Measurements from ENCODE around the gene ARAP1.

ARAP1 gene

DNA sequence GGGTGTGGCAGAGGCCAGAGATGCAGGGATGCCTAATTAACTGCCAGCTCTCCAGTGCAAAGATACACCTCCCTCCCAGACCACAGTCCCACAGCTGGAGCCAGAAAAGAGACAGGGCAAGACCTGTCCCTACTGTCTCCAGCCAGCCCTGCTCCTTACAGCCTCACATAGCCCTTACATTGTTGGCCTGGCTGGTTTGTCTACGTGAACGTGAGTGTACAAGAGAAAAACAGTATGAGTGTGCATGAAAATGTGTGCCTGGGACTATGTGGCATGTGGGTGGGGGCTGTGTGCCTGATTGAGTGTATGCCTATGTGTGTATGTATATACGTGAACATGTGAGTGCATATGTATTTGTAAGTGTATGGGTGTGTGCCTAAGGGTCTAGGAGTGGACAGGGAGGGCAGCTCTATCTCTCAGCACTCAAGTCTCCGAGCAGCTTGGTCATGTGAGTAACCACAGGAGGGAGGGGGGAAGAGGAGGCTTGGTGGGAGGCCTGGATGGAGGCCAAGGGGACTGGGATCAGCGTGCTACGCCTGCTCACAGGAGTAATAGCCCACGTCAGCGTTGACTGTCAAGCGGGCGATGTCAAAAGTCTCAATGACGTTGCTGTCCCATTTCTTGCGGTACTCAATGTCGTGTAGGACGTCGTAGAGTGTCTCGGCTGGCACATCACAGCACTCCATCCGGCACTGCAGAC lies 6.6 kb upstream of the ARAP1 start:
- no peak overlapping the region for H3K27ac ChIP-seq
- no peaks in the 10 kb centered on the region for H3K27me3 ChIP-seq (ENCODE audit: insufficient read depth, low read depth)
- no peak overlapping the region for H3K9ac ChIP-seq
- TF ChIP-seq, protein P1, sequence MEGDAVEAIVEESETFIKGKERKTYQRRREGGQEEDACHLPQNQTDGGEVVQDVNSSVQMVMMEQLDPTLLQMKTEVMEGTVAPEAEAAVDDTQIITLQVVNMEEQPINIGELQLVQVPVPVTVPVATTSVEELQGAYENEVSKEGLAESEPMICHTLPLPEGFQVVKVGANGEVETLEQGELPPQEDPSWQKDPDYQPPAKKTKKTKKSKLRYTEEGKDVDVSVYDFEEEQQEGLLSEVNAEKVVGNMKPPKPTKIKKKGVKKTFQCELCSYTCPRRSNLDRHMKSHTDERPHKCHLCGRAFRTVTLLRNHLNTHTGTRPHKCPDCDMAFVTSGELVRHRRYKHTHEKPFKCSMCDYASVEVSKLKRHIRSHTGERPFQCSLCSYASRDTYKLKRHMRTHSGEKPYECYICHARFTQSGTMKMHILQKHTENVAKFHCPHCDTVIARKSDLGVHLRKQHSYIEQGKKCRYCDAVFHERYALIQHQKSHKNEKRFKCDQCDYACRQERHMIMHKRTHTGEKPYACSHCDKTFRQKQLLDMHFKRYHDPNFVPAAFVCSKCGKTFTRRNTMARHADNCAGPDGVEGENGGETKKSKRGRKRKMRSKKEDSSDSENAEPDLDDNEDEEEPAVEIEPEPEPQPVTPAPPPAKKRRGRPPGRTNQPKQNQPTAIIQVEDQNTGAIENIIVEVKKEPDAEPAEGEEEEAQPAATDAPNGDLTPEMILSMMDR (conservative IDR thresholded peaks at IDR 0.05; ENCODE audit: low read depth, low read length) = no peak
- H4K20me1 ChIP-seq (ENCODE audit: insufficient read depth) = no peaks in the 10 kb centered on the region
- H3K36me3 ChIP-seq (ENCODE audit: insufficient read depth) = no peaks in the 10 kb centered on the region
- peaks cover 12% of the 10 kb centered on the region for H3K4me1 ChIP-seq (ENCODE audit: low read depth, poor library complexity, severe bottlenecking)
- no peak overlapping the region for H3K4me2 ChIP-seq
- H3K79me2 ChIP-seq (ENCODE audit: insufficient read depth, low read depth) = no peaks in the 10 kb centered on the region
- no peak overlapping the region for H3K4me3 ChIP-seq (IDR thresholded peaks at IDR 0.05; ENCODE audit: insufficient read depth, low read depth, low read length)
- no peak overlapping the region for H2AFZ ChIP-seq (ENCODE audit: low read depth)

DNA sequence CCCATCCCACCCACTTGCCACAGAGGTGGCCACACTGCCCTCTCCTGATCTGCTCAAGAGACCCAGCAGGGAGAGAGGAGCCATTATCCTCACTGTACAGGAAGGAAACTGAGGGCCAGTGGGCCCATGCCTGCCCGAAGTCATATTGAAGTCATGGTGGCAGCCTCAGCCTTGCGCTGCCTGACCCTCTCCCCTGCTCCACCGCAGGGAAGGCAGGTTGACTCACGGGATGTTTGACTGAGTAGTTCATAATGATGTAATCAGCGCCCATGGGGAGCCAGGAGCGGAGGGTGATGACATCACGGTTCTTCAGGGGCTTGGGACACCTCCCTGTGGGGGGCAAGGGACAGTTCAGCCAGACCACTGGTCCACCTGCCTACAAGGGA lies 6.1 kb upstream of the ARAP1 start:
- no peaks in the 10 kb centered on the region for H3K79me2 ChIP-seq (ENCODE audit: insufficient read depth, low read depth)
- no peak overlapping the region for H2AFZ ChIP-seq (ENCODE audit: low read depth)
- no peak overlapping the region for H3K4me3 ChIP-seq (IDR thresholded peaks at IDR 0.05; ENCODE audit: insufficient read depth, low read depth, low read length)
- TF ChIP-seq, protein P1 (conservative IDR thresholded peaks at IDR 0.05; ENCODE audit: low read depth, low read length) = no peak
- no peak overlapping the region for H3K27ac ChIP-seq
- H3K9ac ChIP-seq = no peak overlapping the region
- no peak overlapping the region for H3K4me2 ChIP-seq
- H4K20me1 ChIP-seq (ENCODE audit: insufficient read depth) = no peaks in the 10 kb centered on the region
- no peaks in the 10 kb centered on the region for H3K27me3 ChIP-seq (ENCODE audit: insufficient read depth, low read depth)
- no peaks in the 10 kb centered on the region for H3K36me3 ChIP-seq (ENCODE audit: insufficient read depth)
- peaks cover 10% of the 10 kb centered on the region for H3K4me1 ChIP-seq (ENCODE audit: low read depth, poor library complexity, severe bottlenecking)

DNA sequence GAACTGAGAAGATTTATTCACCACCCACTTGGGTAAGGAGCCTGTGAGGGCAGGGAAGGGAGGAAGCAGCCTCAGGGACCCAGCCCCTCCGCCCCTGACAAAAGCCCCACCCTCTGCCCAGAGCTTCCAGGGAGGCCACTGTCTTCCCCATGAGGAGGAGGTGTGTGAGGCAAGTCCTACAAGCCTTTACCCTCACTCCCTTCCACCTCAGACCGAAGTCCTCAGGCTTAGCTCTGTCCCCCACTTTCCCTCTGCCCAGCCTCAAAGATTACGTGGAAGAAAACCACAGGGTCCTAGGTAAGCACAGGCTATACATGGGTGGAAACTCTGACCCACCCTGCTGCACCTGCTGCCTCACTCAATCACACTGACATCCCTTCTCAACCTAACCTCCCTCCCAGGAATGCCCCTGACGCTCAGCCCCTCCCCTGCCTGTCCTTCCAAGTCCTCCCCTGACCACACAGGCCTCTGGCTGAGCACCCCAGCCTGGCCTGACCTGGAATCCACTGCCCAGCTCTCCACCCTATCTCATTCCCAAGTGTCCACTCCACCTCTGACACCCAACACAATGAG lies 3.6 kb upstream of the ARAP1 start:
- Histone ChIP-seq H3K4me2 (no peak overlapping the region), H2AFZ (ENCODE audit: low read depth) (no peak overlapping the region), H4K20me1 (ENCODE audit: insufficient read depth) (no peaks in the 10 kb centered on the region), H3K4me1 (ENCODE audit: low read depth, poor library complexity, severe bottlenecking) (peaks cover 12% of the 10 kb centered on the region), H3K36me3 (ENCODE audit: insufficient read depth) (no peaks in the 10 kb centered on the region), H3K4me3 (IDR thresholded peaks at IDR 0.05; ENCODE audit: insufficient read depth, low read depth, low read length) (no peak overlapping the region), H3K27ac (no peak overlapping the region), H3K27me3 (ENCODE audit: insufficient read depth, low read depth) (no peaks in the 10 kb centered on the region), H3K79me2 (ENCODE audit: insufficient read depth, low read depth) (peaks cover 9% of the 10 kb centered on the region; the same call in 1 of the 2 replicates), H3K9ac (no peak overlapping the region)
- TF ChIP-seq, protein P1 (conservative IDR thresholded peaks at IDR 0.05; ENCODE audit: low read depth, low read length) = no peak

DNA sequence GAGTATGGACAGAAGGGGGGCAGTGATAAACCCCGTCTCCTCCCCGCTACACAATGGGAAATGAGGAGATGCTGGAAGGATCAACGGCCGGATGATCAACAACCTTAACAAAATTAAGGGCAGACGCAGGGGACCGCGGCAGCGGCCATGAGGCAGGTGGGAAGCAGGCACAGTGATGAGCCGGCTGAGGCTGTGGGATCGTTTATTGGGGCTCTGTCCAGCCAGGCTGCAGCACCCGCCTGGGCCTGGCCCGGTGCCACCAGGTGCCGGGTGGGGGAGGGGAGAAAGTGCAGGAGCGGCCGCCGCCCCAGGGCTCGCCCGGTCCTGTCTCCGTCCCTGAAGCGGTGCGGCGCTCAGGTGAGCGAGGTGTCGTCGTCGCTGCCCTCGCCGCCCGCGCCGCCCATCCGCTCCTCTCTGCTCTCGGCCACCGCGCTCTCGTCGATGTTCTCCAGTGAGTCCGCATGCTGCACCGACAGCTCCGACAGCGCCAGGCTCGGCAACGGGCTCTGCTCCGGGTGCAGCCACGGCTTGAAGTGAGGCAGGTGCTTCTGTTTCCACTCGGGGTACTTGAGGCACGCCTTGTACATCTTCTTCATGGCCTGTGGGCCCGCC lies 2.4 kb upstream of the ARAP1 start:
- no peak overlapping the region for H3K4me2 ChIP-seq
- no peak overlapping the region for H3K9ac ChIP-seq
- H3K36me3 ChIP-seq (ENCODE audit: insufficient read depth) = no peaks in the 10 kb centered on the region
- peaks cover 9% of the 10 kb centered on the region; the same call in 1 of the 2 replicates for H3K79me2 ChIP-seq (ENCODE audit: insufficient read depth, low read depth)
- H3K4me1 ChIP-seq (ENCODE audit: low read depth, poor library complexity, severe bottlenecking) = peaks cover 12% of the 10 kb centered on the region
- H4K20me1 ChIP-seq (ENCODE audit: insufficient read depth) = no peaks in the 10 kb centered on the region
- H3K4me3 ChIP-seq (IDR thresholded peaks at IDR 0.05; ENCODE audit: insufficient read depth, low read depth, low read length) = no peak overlapping the region
- H3K27ac ChIP-seq = no peak overlapping the region
- TF ChIP-seq, protein P1 (conservative IDR thresholded peaks at IDR 0.05; ENCODE audit: low read depth, low read length) = no peak
- no peak overlapping the region for H2AFZ ChIP-seq (ENCODE audit: low read depth)
- no peaks in the 10 kb centered on the region for H3K27me3 ChIP-seq (ENCODE audit: insufficient read depth, low read depth)

All from KMS-11 (cell line).